Spleen (tissue), 13 donors: ENCODE data around the gene NDUFS2. TPM values are rescaled to one million over a fixed set of nuclear protein-coding genes. Genes with fewer than 3 reads are reported as not detected.

Experiments
- DNase-seq: peaks from one replicate; pipeline ENCODE4 v3.0.0-alpha.2; 2020
- H3K27ac ChIP-seq, 8 donors: fragments of 200-600 bp; sonication (generic) in 7 of 8; 1 replicate in 4 of 8; 2 replicates in 4 of 8; pipeline versions ENCODE4 v1.5.0 to v1.8.0; 2016 to 2021; ENCODE audit warnings: inconsistent platforms in 4 of 8, mild to moderate bottlenecking in 4 of 8, moderate library complexity in 1 of 8
- H3K27me3 ChIP-seq, 7 donors: fragments of 200-600 bp; sonication (generic) in 6 of 7; replicated peaks in 1 of 7; 1 replicate in 4 of 7; 2 replicates in 3 of 7; pipeline versions ENCODE4 v1.5.0 to v1.8.0; 2016 to 2021; ENCODE audit warnings: inconsistent platforms in 3 of 7, mild to moderate bottlenecking in 1 of 7
- H3K36me3 ChIP-seq, 6 donors: fragments of 200-600 bp; sonication (generic) in 5 of 6; 1 replicate in 4 of 6; 2 replicates in 2 of 6; pipeline versions ENCODE4 v1.5.0 to v1.8.0; 2016 to 2021; ENCODE audit warnings: inconsistent platforms in 2 of 6
- H3K4me1 ChIP-seq, 6 donors: fragments of 200-600 bp; sonication (generic) in 5 of 6; 1 replicate in 3 of 6; 2 replicates in 3 of 6; pipeline versions ENCODE4 v1.5.0 to v1.8.0; 2016 to 2021; ENCODE audit warnings: inconsistent platforms in 3 of 6
- H3K4me3 ChIP-seq, 8 donors: fragments of 200-600 bp; sonication (generic) in 7 of 8; 1 replicate in 4 of 8; 2 replicates in 4 of 8; pipeline versions ENCODE4 v1.5.0 to v1.8.0; 2016 to 2021; ENCODE audit warnings: inconsistent platforms in 4 of 8, mild to moderate bottlenecking in 4 of 8, moderate library complexity in 2 of 8
- H3K9me3 ChIP-seq, 8 donors: fragments of 200-600 bp; sonication (generic) in 7 of 8; 1 replicate in 4 of 8; 2 replicates in 4 of 8; pipeline versions ENCODE4 v1.5.0 to v1.8.0; 2016 to 2021; ENCODE audit warnings: inconsistent platforms in 4 of 8
- POLR2A ChIP-seq, 3 donors: fragments of 450-650 bp; IDR thresholded peaks; one replicate each; pipeline ENCODE4 v1.5.1; 2017; ENCODE audit warnings: antibody characterized with exemption in 3 of 3, mild to moderate bottlenecking in 1 of 3
- POLR2AphosphoS5 ChIP-seq, 3 donors: sonication (generic); formaldehyde crosslinking; IDR thresholded peaks; one replicate each; pipeline ENCODE4 v1.5.1; 2017; ENCODE audit warnings: antibody characterized with exemption in 3 of 3
- WGBS, 5 donors: extraction: QIAGEN DNeasy Blood & Tissue Kit in 3 of 5; methylation state at CpG; one replicate each; pipeline versions ENCODE4 v1.1.5 to v1.1.7; 2013 to 2018; 5-methylcytosine and 5-hydroxymethylcytosine counted together
- intact Hi-C: fragments of 100-400 bp; cut with DNase I; formaldehyde crosslinking; loops from one replicate; pipeline ENCODE4 v1.15.0; 2023; ENCODE audit warnings: low total_unique reads
- long read RNA-seq, 2 donors: transcript quantifications; one replicate each; lab custom pipeline, GENCODE V29; 2026
- polyA plus RNA-seq, 3 donors: library from polyadenylated mRNA; stranded (reverse); fragments of 200-250 nt; gene quantifications; one replicate each; pipeline ENCODE4 v1.2.1, GENCODE V29; 2013
- total RNA-seq, 7 donors: library from RNA; depleted of rRNA in 3 of 7; stranded (reverse); fragments of >200 nt in 3 of 7; fragmentation: NEBNext Ultra II Directional in 4 of 7; extraction: Animal tissue kit (Norgen Biotek cat#: 25700) in 4 of 7; gene quantifications; one replicate each; pipeline versions ENCODE4 v1.1.0 to v1.2.1, GENCODE V29; 2016 to 2021
- TF ChIP-seq, protein P1 (sequence below), 11 experiments: fragments of 200-600 bp in 7 of 11; fragments of 450-650 bp in 4 of 11; sonication (generic) in 4 of 11; IDR thresholded peaks in 8 of 11; conservative IDR thresholded peaks in 3 of 11; 1 replicate in 7 of 11; 2 replicates in 4 of 11; pipeline versions ENCODE4 v1.4.0 to v1.8.0; 2016 to 2021; ENCODE audit warnings: antibody characterized with exemption in 11 of 11, inconsistent platforms in 4 of 11, mild to moderate bottlenecking in 1 of 11
- donor health status: healthy with polysubstance abuse.
- donor health status: DM: no; HTN: no; CAD: no; lungs with moderate emphysema.
- donor health status: DM: no; HTN: no; CAD: no.
- donor health status: Bipolar disorder and iron deficiency.
- donor health status: healthy.
- donor health status: DM: no; HTN: no; CAD: no.
- donor health status: DM: yes; HTN: yes; CAD: no.

Gene NDUFS2
- 100 to 1,000 TPM in 1 of 7 donors, 10 to 100 TPM in 6; 76.5 to 110 (median 88.0) TPM for total RNA-seq
- polyA plus RNA-seq = 10 to 100 TPM; 27.0 to 44.7 (median 34.1) TPM
- long read RNA-seq, donor 1, partial matches to known transcripts = 39 of 42 reads
- long read RNA-seq, donor 1, other reads (novel, unspliced or antisense) = 0 of 42 reads
- long read RNA-seq, donor 2, partial matches to known transcripts = 16 of 16 reads
- long read RNA-seq, donor 2, other reads (novel, unspliced or antisense) = 0 of 16 reads

DNA sequence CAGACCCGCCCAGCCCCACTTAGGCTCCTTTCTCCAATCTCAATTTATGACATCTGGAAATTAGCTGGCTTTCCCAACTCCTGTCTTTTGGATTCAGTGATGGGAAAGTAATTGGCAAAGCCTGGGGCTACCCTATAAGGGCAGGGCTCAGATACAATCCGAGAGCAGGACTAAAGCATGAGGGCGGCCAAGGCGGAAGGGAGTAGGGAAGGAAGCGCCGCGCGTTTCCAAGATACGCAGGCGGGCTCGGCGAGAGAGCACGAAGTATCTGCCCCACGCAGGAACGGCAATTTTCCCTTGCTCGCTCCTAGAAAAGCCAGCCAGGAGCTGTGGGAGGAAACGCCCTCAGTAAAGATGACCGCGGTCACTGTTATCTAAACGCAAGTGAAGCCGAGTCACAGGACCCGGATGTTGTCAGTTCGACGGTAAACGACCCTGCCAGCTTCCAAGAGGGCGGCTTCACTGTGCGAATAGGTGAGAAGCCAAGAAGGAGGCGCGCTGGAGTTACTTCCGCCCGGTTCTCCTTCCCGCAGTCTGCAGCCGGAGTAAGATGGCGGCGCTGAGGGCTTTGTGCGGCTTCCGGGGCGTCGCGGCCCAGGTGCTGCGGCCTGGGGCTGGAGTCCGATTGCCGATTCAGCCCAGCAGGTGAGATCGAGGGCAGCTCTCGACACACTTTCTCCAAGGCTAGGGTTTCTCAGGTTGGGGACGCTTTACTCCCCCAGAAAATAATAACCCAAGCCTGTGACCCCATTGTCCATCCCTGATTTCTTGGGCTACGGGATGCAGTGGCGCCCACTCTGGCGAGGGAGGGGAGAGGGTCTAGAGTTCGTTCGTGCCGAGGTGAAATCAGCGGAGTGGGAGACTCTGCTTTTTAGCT, at the start of gene NDUFS2:
Gene NDUFS2 (plus strand): TSS at position 532 of the 877 bp plus-strand sequence. CDS start 19 bp downstream, at position 551.
- DNase-seq = peak; percentile 99
- intact Hi-C loops = no loop called here
- no peaks in the 10 kb centered on the region for H3K27me3 ChIP-seq
- H3K4me1 ChIP-seq = peaks cover 46 to 97% (median 86%) of the 10 kb centered on the region in 6 donors
- WGBS, 5 donors = 3 to 12% (median 4%) methylated on average over 31 to 53 of the region's 53 CpGs
- TF ChIP-seq, protein P1, sequence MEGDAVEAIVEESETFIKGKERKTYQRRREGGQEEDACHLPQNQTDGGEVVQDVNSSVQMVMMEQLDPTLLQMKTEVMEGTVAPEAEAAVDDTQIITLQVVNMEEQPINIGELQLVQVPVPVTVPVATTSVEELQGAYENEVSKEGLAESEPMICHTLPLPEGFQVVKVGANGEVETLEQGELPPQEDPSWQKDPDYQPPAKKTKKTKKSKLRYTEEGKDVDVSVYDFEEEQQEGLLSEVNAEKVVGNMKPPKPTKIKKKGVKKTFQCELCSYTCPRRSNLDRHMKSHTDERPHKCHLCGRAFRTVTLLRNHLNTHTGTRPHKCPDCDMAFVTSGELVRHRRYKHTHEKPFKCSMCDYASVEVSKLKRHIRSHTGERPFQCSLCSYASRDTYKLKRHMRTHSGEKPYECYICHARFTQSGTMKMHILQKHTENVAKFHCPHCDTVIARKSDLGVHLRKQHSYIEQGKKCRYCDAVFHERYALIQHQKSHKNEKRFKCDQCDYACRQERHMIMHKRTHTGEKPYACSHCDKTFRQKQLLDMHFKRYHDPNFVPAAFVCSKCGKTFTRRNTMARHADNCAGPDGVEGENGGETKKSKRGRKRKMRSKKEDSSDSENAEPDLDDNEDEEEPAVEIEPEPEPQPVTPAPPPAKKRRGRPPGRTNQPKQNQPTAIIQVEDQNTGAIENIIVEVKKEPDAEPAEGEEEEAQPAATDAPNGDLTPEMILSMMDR (IDR thresholded peaks at IDR 0.05 in 8 of 11, conservative IDR thresholded peaks at IDR 0.05 in 3 of 11) = peak in 3 of 11 experiments; percentile 13 to 24 (median 24)
- TF ChIP-seq POLR2AphosphoS5 (IDR thresholded peaks at IDR 0.05) (peak; percentile 88 to 92 (median 92)), POLR2A (IDR thresholded peaks at IDR 0.05) (peak; percentile 35 to 72 (median 40))
- no peaks in the 10 kb centered on the region for H3K9me3 ChIP-seq
- peak within 1 kb of the TSS; percentile 66 to 88 (median 80) for H3K4me3 ChIP-seq
- H3K36me3 ChIP-seq = peaks cover 0 to 39% (median 21%) of the 10 kb centered on the region in 6 donors
- H3K27ac ChIP-seq = peak within 1 kb of the TSS; percentile 93 to 97 (median 95)

DNA sequence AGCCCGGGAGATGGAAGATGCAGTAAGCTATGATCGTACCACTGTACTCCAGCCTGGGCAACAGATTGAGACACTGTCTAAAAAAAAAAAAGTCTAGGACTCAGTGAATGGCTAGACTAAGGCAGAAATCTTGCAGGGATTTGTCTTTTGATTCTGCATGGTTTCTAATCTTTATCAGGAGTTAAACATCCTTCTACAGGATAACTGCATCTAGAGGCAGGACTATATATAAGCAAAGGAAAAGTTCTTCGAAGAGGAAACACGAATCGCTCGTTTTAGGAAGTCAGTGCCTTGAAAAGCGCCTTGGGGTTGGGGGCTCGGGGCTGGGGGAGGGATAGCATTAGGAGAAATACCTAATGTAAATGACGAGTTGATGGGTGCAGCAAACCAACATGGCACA, 49.0 kb upstream of the NDUFS2 start:
- H3K27ac ChIP-seq = peak overlapping the region; percentile 92 to 98 (median 96)
- TF ChIP-seq POLR2A (IDR thresholded peaks at IDR 0.05) = no peak
- TF ChIP-seq POLR2AphosphoS5 (IDR thresholded peaks at IDR 0.05) = no peak
- TF ChIP-seq, protein P1 (IDR thresholded peaks at IDR 0.05 in 8 of 11, conservative IDR thresholded peaks at IDR 0.05 in 3 of 11) = no peak
- peaks cover 0 to 17% (median 6%) of the 10 kb centered on the region in 6 donors for H3K36me3 ChIP-seq
- no peaks in the 10 kb centered on the region for H3K9me3 ChIP-seq
- peak overlapping the region; percentile 53 to 80 (median 66) for H3K4me3 ChIP-seq
- H3K27me3 ChIP-seq = no peaks in the 10 kb centered on the region
- peaks cover 12 to 31% (median 23%) of the 10 kb centered on the region in 6 donors for H3K4me1 ChIP-seq
- no peak for DNase-seq
- intact Hi-C loops = no loop called here
- WGBS, 5 donors = 21 to 23% (median 23%) methylated on average over 9 of the region's 9 CpGs

DNA sequence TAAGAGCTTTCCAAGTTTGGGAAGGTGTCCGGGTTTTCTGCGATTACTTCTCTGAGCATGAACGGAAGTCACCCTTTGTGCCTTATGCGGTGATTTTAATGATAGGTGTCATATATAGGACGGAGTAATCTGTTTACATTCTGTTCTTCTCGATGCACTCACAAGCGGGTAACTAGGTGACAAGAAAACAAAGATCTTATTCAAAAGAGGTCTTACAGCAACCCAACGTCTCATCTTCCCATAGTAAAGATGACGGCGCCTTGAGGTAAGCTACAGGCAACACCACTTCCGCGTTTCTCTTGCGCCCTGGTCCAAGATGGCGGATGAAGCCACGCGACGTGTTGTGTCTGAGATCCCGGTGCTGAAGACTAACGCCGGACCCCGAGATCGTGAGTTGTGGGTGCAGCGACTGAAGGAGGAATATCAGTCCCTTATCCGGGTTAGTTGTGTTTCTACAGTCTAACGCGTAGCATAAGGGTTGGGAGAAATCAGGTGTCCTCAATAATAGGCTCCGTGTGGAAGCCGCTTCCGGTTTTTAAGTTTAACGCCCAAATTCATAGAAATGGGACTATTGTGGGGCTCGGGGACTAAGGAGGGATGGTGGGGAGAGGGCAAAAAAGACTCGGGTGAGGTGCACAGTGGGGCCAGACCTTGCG, 48.4 kb upstream of the NDUFS2 start, which contains the start of gene UFC1:
Gene UFC1 (plus strand): TSS at position 297 of the 656 bp plus-strand sequence. CDS start 20 bp downstream, at position 317.
- peaks cover 0 to 23% (median 7%) of the 10 kb centered on the region in 6 donors for H3K36me3 ChIP-seq
- peak within 1 kb of the TSS; percentile 53 to 80 (median 66) for H3K4me3 ChIP-seq
- H3K4me1 ChIP-seq = peaks cover 12 to 37% (median 27%) of the 10 kb centered on the region in 6 donors
- H3K27me3 ChIP-seq = no peaks in the 10 kb centered on the region
- H3K27ac ChIP-seq = peak within 1 kb of the TSS; percentile 92 to 98 (median 96)
- peak; percentile 93 for DNase-seq
- TF ChIP-seq POLR2A (IDR thresholded peaks at IDR 0.05) = peak in 1 of 3 donors; percentile 17
- TF ChIP-seq POLR2AphosphoS5 (IDR thresholded peaks at IDR 0.05) = peak; percentile 45 to 81 (median 79)
- TF ChIP-seq, protein P1 (IDR thresholded peaks at IDR 0.05 in 8 of 11, conservative IDR thresholded peaks at IDR 0.05 in 3 of 11) = peak in 1 of 11 experiments; percentile 10
- intact Hi-C loops = no loop called here
- H3K9me3 ChIP-seq = no peaks in the 10 kb centered on the region
- 0 to 1% (median 1%) methylated on average over 33 of the region's 33 CpGs for WGBS, 5 donors
